Hepatocyte (in vitro differentiated cells): ENCODE measurements around the gene SLC38A2.

ENCODE experiments used
- CTCF ChIP-seq: fragments of 200-600 bp; sonication (generic); IDR thresholded peaks from 2 replicates; pipeline ENCODE4 v1.5.1; 2016; ENCODE audit warnings: antibody characterized with exemption, mild to moderate bottlenecking; ENCODE audit not compliant: poor library complexity
- EZH2 ChIP-seq: fragments of 200-600 bp; sonication (generic); IDR thresholded peaks from 2 replicates; pipeline ENCODE4 v1.6.1; 2016; ENCODE audit warnings: antibody characterized with exemption, mild to moderate bottlenecking, borderline replicate concordance
- EZH2phosphoT487 ChIP-seq: fragments of 200-600 bp; sonication (generic); IDR thresholded peaks from one replicate; pipeline ENCODE4 v1.6.1; 2018; ENCODE audit warnings: antibody characterized with exemption, mild to moderate bottlenecking, low read depth, moderate library complexity; ENCODE audit not compliant: unreplicated experiment, severe bottlenecking

DNA sequence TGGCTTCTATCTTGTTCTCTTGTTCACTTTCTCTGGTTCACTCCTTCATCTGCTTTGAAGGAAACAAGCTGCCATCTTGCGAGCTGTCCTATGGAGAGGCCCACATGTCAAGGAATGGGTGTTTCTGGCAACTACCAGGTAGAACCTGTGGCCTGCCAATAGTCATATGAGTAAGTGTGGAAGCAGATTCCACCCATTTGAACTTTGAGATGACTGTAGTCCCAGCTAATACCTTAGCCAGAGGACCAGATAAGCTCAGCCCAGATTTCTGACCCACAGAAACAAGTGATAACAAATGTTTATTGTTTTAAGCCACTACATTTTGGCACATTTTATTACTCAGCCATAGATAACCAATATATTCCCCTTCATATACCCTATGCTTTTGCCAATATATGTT is 4.0 kb upstream of the SLC38A2 start:
- TF ChIP-seq CTCF (no peak), EZH2 (no peak), EZH2phosphoT487 (no peak)
